ENCODE data around the gene TMEM120A. TPM values are rescaled to one million over a fixed set of nuclear protein-coding genes. Genes with fewer than 3 reads are reported as not detected.

Gene TMEM120A
- polyA plus RNA-seq, 3 donors, result 65.5 to 79.9 (median 76.1) TPM

- Mint-ChIP-seq H3K4me1 (peaks cover 24% of the 10 kb centered on the region), H3K27me3 (ENCODE audit: low read depth in 3 of 3) (peaks cover 0 to 6% (median 2%) of the 10 kb centered on the region in 3 donors), H3K36me3 (peaks cover 51 to 72% of the 10 kb centered on the region in 2 donors), H3K4me3 (peak overlapping the region in 1 of 2 donors; percentile 59), H3K27ac (peak overlapping the region; percentile 78 to 96 (median 92)), H3K9me3 (no peaks in the 10 kb centered on the region)
- no peaks in the 10 kb centered on the region for H4K20me1 ChIP-seq (ENCODE audit: insufficient read depth, low read length)
- no peaks in the 10 kb centered on the region for H3K27me3 ChIP-seq (ENCODE audit: control insufficient read depth in 2 of 2, insufficient read depth in 2 of 2, low read length in 2 of 2)
- intact Hi-C loops (cut with micrococcal nuclease), result loop anchor here in 1 of 2 donors (5.0 kb wide), 1 partner anchor 133 kb away; the partner anchor contains the start of gene RHBDD2
- peak overlapping the region; percentile 67 for H3K4me2 ChIP-seq (replicated peaks; ENCODE audit: extremely low read depth, low read length, poor library complexity, severe bottlenecking)
- peak overlapping the region in 1 of 3 experiments; percentile 48 for H3K4me3 ChIP-seq (replicated peaks in 1 of 3; ENCODE audit: low read depth in 2 of 3, low read length in 3 of 3)
- whole genome bisulfite sequencing (ENCODE audit: insufficient coverage), result 96% methylated on average over 8 of the region's 11 CpGs
- no peak for TF ChIP-seq CTCF (IDR thresholded peaks at IDR 0.05)
- H3K9ac ChIP-seq (ENCODE audit: insufficient read depth, low read length, poor library complexity, severe bottlenecking), result no peak overlapping the region
- no peak overlapping the region for H2AFZ ChIP-seq (ENCODE audit: insufficient read depth, low read depth, low read length, poor library complexity, severe bottlenecking)
- peaks cover 9 to 65% of the 10 kb centered on the region in 2 donors for H3K36me3 ChIP-seq (replicated peaks in 1 of 2; ENCODE audit: control insufficient read depth in 1 of 2, insufficient read depth in 2 of 2, low read length in 2 of 2)
- H3K27ac ChIP-seq (ENCODE audit: low read depth in 1 of 2, low read length in 2 of 2), result peak overlapping the region in 1 of 2 donors; percentile 70
- no peaks in the 10 kb centered on the region for H3K79me2 ChIP-seq (ENCODE audit: insufficient read depth, low read length)
- H3K4me1 ChIP-seq (ENCODE audit: control insufficient read depth in 1 of 2, insufficient read depth in 2 of 2, low read length in 2 of 2), result peaks cover 23 to 24% of the 10 kb centered on the region in 2 donors
- no peaks in the 10 kb centered on the region for H3K9me3 ChIP-seq (replicated peaks in 1 of 2; ENCODE audit: control insufficient read depth in 1 of 2, insufficient read depth in 1 of 2, low read length in 2 of 2)
- no peak for DNase-seq
Measured at GRCh38 chr7:76009672-76010600, 15.5 kb upstream of the TMEM120A start.

GRCh38 chr7:76008156-76008687, 13.8 kb upstream of the TMEM120A start:
- no peak overlapping the region for H2AFZ ChIP-seq (ENCODE audit: insufficient read depth, low read depth, low read length, poor library complexity, severe bottlenecking)
- peak in 1 of 3 donors; percentile 34 for DNase-seq

More at GRCh38 chr7:76008156-76008687, 13.8 kb upstream of the TMEM120A start:
- 50% methylated on average over 8 of the region's 8 CpGs for WGBS (ENCODE audit: insufficient coverage)
- Mint-ChIP-seq H3K4me1 (peaks cover 24% of the 10 kb centered on the region), H3K9me3 (no peaks in the 10 kb centered on the region), H3K4me3 (no peak overlapping the region), H3K36me3 (peaks cover 47 to 68% of the 10 kb centered on the region in 2 donors), H3K27me3 (ENCODE audit: low read depth in 3 of 3) (peaks cover 0 to 4% (median 2%) of the 10 kb centered on the region in 3 donors), H3K27ac (peak overlapping the region in 6 of 7 donors; percentile 51 to 95 (median 88))
- no peak for TF ChIP-seq CTCF (IDR thresholded peaks at IDR 0.05)
- Histone ChIP-seq H3K36me3 (replicated peaks in 1 of 2; ENCODE audit: control insufficient read depth in 1 of 2, insufficient read depth in 2 of 2, low read length in 2 of 2) (peaks cover 15 to 64% of the 10 kb centered on the region in 2 donors), H3K9me3 (replicated peaks in 1 of 2; ENCODE audit: control insufficient read depth in 1 of 2, insufficient read depth in 1 of 2, low read length in 2 of 2) (no peaks in the 10 kb centered on the region), H4K20me1 (ENCODE audit: insufficient read depth, low read length) (no peaks in the 10 kb centered on the region), H3K9ac (ENCODE audit: insufficient read depth, low read length, poor library complexity, severe bottlenecking) (no peak overlapping the region), H3K27me3 (ENCODE audit: control insufficient read depth in 2 of 2, insufficient read depth in 2 of 2, low read length in 2 of 2) (no peaks in the 10 kb centered on the region), H3K27ac (ENCODE audit: low read depth in 1 of 2, low read length in 2 of 2) (peak overlapping the region in 1 of 2 donors; percentile 70), H3K4me2 (replicated peaks; ENCODE audit: extremely low read depth, low read length, poor library complexity, severe bottlenecking) (no peak overlapping the region), H3K4me3 (replicated peaks in 1 of 3; ENCODE audit: low read depth in 2 of 3, low read length in 3 of 3) (no peak overlapping the region), H3K79me2 (ENCODE audit: insufficient read depth, low read length) (no peaks in the 10 kb centered on the region), H3K4me1 (ENCODE audit: control insufficient read depth in 1 of 2, insufficient read depth in 2 of 2, low read length in 2 of 2) (peaks cover 23 to 24% of the 10 kb centered on the region in 2 donors)
- intact Hi-C loops (cut with micrococcal nuclease), result loop anchor here in 1 of 2 donors (5.0 kb wide), 1 partner anchor 131 kb away; the partner anchor contains the start of gene RHBDD2

Measured in CD14-positive monocyte (primary cell).